ENCODE data around the gene MBD4.

Gene MBD4

GRCh38 chr3:129473769-129474152 is 34.0 kb upstream of the MBD4 start:
- Mint-ChIP-seq H3K9me3 (no peaks in the 10 kb centered on the region), H3K36me3 (peaks cover 8% of the 10 kb centered on the region)

DNA sequence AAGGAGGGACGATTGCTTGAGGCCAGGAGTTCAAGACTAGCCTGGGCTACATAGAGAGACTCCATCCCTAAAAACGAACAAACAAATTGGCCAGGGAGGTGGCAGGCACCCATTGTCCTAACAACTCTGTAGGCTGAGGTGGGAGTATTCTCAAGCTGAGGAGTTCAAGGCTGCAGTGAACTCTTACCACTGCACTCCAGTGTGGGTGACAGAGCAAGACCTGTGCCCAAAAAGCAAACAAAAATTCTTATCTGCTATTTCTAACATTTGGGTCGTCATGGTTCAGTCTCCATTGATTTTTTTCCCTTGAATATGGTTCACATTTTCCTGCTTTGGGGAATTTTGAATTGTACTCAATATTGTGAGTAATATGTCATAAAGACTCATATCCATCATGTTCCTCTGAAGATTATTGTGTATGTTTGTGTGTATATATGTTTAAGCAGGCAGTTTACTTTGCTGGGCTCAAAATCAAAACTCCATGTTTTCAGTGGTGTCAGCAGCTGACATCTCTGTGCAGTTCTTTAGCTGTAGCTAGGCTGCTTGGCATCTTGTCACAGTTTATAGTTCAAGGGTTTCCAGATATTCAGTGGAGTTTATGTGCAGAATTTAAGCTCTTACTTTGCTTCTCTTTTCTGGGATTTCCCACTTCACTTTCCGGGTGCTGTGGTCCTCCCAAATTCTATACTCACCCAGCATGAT is 33.5 kb upstream of the MBD4 start:
- ATAC-seq (no peak), DNase-seq (ENCODE audit: low spot score in 2 of 2) (no peak)
- Mint-ChIP-seq H3K27ac (no peak overlapping the region), H3K4me3 (no peak overlapping the region), H3K9me3 (no peaks in the 10 kb centered on the region), H3K36me3 (peaks cover 8% of the 10 kb centered on the region), H3K4me1 (no peaks in the 10 kb centered on the region)

More at GRCh38 chr3:129473769-129474152, 34.0 kb upstream of the MBD4 start:
- ATAC-seq (no peak), DNase-seq (ENCODE audit: low spot score in 2 of 2) (no peak)
- Mint-ChIP-seq H3K4me3 (no peak overlapping the region), H3K4me1 (no peaks in the 10 kb centered on the region), H3K27ac (no peak overlapping the region)

DNA sequence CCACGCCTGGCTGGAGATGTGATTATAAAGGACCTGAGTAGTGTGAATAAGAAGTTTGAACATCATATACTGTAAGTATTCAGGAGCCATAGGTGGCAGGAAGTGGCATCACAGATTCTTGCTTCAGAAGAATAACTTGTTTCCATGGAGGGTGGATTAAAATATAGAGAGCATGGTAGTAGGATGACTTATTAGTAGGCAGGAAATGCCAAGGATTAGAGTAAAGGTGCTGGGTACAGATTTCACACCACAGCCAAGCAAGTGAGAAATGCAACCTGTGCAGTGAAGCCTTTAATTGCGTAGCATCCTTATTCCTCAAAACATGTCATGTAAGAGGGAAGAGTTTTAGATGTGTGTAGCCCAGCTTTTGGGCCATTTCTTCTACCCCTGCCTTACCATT is 31.1 kb upstream of the MBD4 start:
- no peak for DNase-seq (ENCODE audit: low spot score in 2 of 2)
- Mint-ChIP-seq H3K27ac (no peak overlapping the region), H3K4me3 (no peak overlapping the region), H3K4me1 (no peaks in the 10 kb centered on the region), H3K9me3 (no peaks in the 10 kb centered on the region), H3K36me3 (peaks cover 4% of the 10 kb centered on the region)
- no peak for ATAC-seq

DNA sequence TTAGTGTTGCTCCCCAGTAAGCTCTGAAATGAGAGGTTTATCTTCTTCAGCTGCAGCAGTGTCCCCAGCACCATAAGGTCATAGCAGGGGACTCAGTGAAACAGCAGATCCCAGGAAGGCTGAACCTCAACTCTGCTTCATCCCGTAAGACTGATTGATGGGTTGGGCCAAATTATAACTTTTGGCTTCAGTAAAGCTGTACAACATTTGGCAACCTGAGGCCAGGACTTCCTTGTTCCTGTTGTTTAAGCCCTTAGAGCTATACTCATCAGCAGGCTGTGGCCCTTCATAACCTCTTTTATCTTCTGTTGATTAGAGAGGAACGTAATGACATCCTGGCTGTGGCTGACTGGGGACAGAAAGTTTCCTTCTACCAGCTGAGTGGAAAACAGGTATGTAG is 29.3 kb upstream of the MBD4 start:
- H3K36me3 Mint-ChIP-seq: peaks cover 6% of the 10 kb centered on the region
- no peak overlapping the region for H3K4me3 Mint-ChIP-seq
- no peak for DNase-seq (ENCODE audit: low spot score in 2 of 2)
- no peak overlapping the region for H3K27ac Mint-ChIP-seq
- ATAC-seq: no peak
- no peaks in the 10 kb centered on the region for H3K4me1 Mint-ChIP-seq
- no peaks in the 10 kb centered on the region for H3K9me3 Mint-ChIP-seq

GRCh38 chr3:129467932-129468331 is 28.2 kb upstream of the MBD4 start:
- no peak overlapping the region for H3K27ac Mint-ChIP-seq
- no peaks in the 10 kb centered on the region for H3K9me3 Mint-ChIP-seq
- peaks cover 6% of the 10 kb centered on the region for H3K36me3 Mint-ChIP-seq
- no peak overlapping the region for H3K4me3 Mint-ChIP-seq
- no peak for DNase-seq (ENCODE audit: low spot score in 2 of 2)
- ATAC-seq: no peak
- no peaks in the 10 kb centered on the region for H3K4me1 Mint-ChIP-seq

GRCh38 chr3:129463716-129464115 is 24.0 kb upstream of the MBD4 start:
- Mint-ChIP-seq H3K36me3 (peaks cover 6% of the 10 kb centered on the region), H3K4me1 (no peaks in the 10 kb centered on the region), H3K9me3 (no peaks in the 10 kb centered on the region), H3K4me3 (no peak overlapping the region), H3K27ac (peak overlapping the region; percentile 68)
- no peak for ATAC-seq
- no peak for DNase-seq (ENCODE audit: low spot score in 2 of 2)

GRCh38 chr3:129463094-129463493 is 23.3 kb upstream of the MBD4 start:
- no peaks in the 10 kb centered on the region for H3K4me1 Mint-ChIP-seq
- no peak overlapping the region for H3K4me3 Mint-ChIP-seq
- DNase-seq (ENCODE audit: low spot score in 2 of 2) (no peak), ATAC-seq (no peak)
- H3K36me3 Mint-ChIP-seq: peaks cover 6% of the 10 kb centered on the region
- peak overlapping the region; percentile 68 for H3K27ac Mint-ChIP-seq
- H3K9me3 Mint-ChIP-seq: no peaks in the 10 kb centered on the region

DNA sequence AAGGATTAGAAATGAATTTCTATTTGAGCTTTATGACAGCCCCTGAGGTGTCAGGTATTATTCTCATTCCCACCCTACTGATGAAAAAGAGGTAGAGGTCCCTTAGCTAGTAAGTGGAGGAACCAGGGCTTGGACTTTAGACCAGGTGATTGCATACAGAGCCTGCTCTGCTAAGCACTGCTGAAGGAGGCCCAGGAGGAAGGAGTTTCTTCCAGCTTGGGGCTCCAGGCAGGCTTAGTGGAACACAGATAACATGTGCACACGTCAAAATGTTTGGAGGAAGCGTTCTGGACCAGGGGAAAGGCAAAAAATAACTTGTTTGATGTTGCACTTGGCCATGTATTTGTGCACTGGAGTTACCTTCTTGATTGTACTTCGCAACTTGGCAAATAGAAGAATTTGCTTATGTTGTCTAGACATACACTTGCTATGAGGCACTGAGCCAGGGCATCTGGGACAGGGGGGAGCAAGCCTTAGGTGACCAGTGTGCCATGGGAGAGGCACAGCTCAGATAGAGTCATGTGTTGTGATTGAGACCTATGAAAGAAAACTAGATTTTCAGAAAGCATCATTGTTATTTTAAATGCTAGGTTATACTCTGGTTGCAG is 22.7 kb upstream of the MBD4 start:
- ATAC-seq: no peak
- peaks cover 6% of the 10 kb centered on the region for H3K36me3 Mint-ChIP-seq
- DNase-seq (ENCODE audit: low spot score in 2 of 2): no peak
- H3K4me1 Mint-ChIP-seq: no peaks in the 10 kb centered on the region
- no peak overlapping the region for H3K4me3 Mint-ChIP-seq
- H3K9me3 Mint-ChIP-seq: no peaks in the 10 kb centered on the region
- H3K27ac Mint-ChIP-seq: no peak overlapping the region

DNA sequence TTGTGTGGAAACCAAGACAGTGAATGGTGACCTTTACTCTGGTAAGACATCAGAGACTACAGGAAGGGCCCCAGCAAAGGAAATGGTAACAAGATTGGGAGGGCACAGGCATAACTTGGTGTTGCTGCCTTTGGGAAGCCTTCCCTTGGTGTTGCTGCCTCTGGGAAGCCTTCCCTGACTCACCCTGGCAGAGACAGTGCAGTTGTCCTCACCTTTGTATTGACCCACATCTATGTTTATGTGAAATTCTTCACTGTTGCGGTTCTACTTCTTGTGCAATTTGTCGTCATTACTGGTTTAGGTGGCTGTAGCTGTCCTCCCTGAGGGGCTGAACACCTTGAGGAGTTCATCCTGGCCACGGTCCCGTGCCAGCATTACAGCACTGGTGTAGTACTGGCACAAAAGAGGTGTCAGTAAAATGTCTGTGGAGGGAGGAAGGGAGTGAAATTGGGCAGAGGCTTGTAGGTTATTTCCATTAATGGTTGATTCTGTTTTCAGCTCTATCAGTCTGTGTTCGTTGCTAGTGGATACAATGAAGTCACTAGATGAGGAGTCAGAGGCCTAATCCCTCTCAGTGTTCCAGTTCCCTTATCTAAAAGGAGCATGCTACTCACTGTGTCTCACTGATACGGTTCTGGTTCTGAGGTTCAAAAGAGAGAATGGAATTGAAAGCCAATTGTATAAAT is 21.9 kb upstream of the MBD4 start:
- H3K9me3 Mint-ChIP-seq: no peaks in the 10 kb centered on the region
- ATAC-seq (no peak), DNase-seq (ENCODE audit: low spot score in 2 of 2) (no peak)
- no peaks in the 10 kb centered on the region for H3K4me1 Mint-ChIP-seq
- H3K36me3 Mint-ChIP-seq: peaks cover 6% of the 10 kb centered on the region
- no peak overlapping the region for H3K27ac Mint-ChIP-seq
- H3K4me3 Mint-ChIP-seq: no peak overlapping the region

DNA sequence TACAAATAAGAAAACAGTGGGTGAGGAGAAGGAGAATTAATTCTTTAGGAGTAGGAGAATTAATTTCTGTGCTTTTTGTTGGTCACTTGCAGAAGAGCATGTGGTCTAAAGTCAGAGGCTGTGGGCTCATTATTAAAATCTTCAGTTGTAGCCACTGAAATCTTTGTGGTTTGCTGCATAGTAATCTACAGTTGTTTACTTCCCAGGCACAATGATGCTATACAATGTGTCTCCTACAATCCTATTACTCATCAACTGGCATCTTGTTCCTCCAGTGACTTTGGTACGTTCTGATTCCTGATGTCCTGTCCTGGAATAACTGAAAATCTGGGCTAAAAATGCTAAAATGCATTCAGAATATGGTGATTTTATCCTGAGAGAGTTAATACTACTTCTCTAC is 21.3 kb upstream of the MBD4 start:
- DNase-seq (ENCODE audit: low spot score in 2 of 2) (no peak), ATAC-seq (peak; percentile 52)
- H3K4me1 Mint-ChIP-seq: no peaks in the 10 kb centered on the region
- peaks cover 6% of the 10 kb centered on the region for H3K36me3 Mint-ChIP-seq
- no peaks in the 10 kb centered on the region for H3K9me3 Mint-ChIP-seq
- H3K4me3 Mint-ChIP-seq: no peak overlapping the region
- no peak overlapping the region for H3K27ac Mint-ChIP-seq

- peaks cover 6% of the 10 kb centered on the region for H3K36me3 Mint-ChIP-seq
- no peaks in the 10 kb centered on the region for H3K4me1 Mint-ChIP-seq
- H3K4me3 Mint-ChIP-seq: no peak overlapping the region
- ATAC-seq (no peak), DNase-seq (ENCODE audit: low spot score in 2 of 2) (no peak)
- no peaks in the 10 kb centered on the region for H3K9me3 Mint-ChIP-seq
- peak overlapping the region; percentile 6 for H3K27ac Mint-ChIP-seq
Measured at GRCh38 chr3:129460572-129460971, 20.8 kb upstream of the MBD4 start.

- Mint-ChIP-seq H3K9me3 (no peaks in the 10 kb centered on the region), H3K27ac (peak overlapping the region; percentile 6), H3K4me1 (no peaks in the 10 kb centered on the region), H3K36me3 (peaks cover 6% of the 10 kb centered on the region), H3K4me3 (no peak overlapping the region)
- DNase-seq (ENCODE audit: low spot score in 2 of 2) (no peak), ATAC-seq (no peak)
Measured at GRCh38 chr3:129460155-129460554, 20.4 kb upstream of the MBD4 start.

- Mint-ChIP-seq H3K9me3 (no peaks in the 10 kb centered on the region), H3K4me1 (no peaks in the 10 kb centered on the region), H3K36me3 (peaks cover 11% of the 10 kb centered on the region), H3K27ac (no peak overlapping the region), H3K4me3 (no peak overlapping the region)
- no peak for ATAC-seq
- no peak for DNase-seq (ENCODE audit: low spot score in 2 of 2)
Measured at GRCh38 chr3:129453732-129454131, 14.0 kb upstream of the MBD4 start.

DNA sequence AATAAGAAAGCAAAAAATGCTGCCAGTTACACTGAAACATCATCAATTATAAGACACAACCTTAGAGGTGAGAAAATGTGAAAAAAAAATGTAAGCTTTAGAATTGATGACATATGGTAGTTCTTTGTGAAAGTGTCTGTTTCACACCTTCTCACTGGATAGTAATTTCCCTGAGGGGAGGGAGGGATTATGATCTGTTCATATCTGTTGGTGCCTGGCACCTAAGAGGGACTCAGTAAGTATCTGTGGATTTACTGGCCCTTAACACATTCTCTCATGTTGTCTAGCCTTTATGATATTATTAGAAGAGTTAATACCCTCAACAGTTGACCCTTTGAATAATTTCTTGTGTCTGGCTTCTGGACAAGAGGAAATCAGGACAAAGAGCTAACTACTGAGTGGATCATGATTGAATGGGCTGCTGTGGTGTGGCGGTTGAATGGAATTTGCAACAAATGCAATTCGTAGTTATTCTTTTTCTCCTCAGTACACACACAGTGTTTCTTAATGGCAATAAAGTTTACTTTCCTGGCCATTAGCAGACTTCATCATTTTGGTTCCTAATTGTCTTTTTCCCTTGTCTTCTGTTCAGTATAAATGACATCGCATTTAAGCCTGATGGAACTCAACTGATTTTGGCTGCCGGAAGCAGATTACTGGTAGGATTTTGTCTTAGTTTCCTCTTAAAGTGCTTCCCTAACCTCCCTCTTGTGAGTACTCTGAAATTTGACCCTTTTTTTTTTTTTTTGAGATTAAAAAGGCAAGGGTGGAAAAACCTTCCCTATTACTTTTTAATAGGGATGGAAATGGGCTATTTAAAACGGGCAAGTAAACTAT is 9.7 kb upstream of the MBD4 start:
- no peaks in the 10 kb centered on the region for H3K4me1 Mint-ChIP-seq
- ATAC-seq: no peak

GRCh38 chr3:129448186-129448895 is 8.6 kb upstream of the MBD4 start:
- Mint-ChIP-seq H3K36me3 (peaks cover 10% of the 10 kb centered on the region), H3K4me3 (no peak overlapping the region), H3K9me3 (no peaks in the 10 kb centered on the region), H3K27ac (no peak overlapping the region), H3K4me1 (peaks cover 2% of the 10 kb centered on the region)
- DNase-seq (ENCODE audit: low spot score in 2 of 2) (no peak), ATAC-seq (no peak)

More for the DNA sequence above, 9.7 kb upstream of the MBD4 start:
- Mint-ChIP-seq H3K36me3 (peaks cover 11% of the 10 kb centered on the region), H3K4me3 (no peak overlapping the region), H3K9me3 (no peaks in the 10 kb centered on the region), H3K27ac (no peak overlapping the region)
- DNase-seq (ENCODE audit: low spot score in 2 of 2): no peak
